Measurements from ENCODE around the gene DLGAP1. TPM values are rescaled to one million over a fixed set of nuclear protein-coding genes. Genes with fewer than 3 reads are reported as not detected.

DLGAP1 gene
- total and polyA plus RNA-seq, 2 of the 8 experiments (the other 6 are each of a cell fraction or from before 2014, with no cell fraction given): 11.8 to 16.9 TPM

DNA sequence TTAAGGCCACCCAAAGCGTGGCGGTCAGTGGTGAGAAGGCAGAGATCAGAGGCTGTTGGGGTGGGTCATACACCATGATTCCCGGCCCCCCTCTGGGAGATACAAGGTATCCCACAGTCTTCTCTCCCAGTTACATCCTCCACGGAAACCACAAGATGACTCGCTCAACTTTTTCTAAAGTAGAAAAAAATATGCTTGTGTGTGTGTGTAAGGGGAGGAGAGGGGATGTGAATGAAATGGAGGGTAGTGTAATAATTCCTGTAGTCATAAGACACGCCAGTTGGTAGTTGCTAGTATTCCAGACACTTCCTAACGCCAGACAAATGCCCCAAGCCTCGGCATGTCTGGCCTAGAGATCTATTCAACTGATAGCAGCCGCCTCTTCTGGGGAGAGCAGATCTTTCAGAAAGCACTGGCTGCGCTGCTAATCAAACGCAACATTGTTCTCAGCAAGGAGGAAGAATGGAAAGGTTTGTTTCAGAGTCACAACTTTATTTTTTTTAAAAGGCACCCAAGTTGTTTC lies 861.7 kb downstream of the DLGAP1 start (continued):
- TF ChIP-seq ASH2L (IDR thresholded peaks at IDR 0.05; ENCODE audit: low read length) (no peak), CREB1 (IDR thresholded peaks at IDR 0.05) (no peak), CBX8 (IDR thresholded peaks at IDR 0.05; ENCODE audit: borderline replicate concordance, low read depth, low read length) (no peak)
